GM19463 (cell line): ENCODE measurements around the gene GDPD1.
"Not testable (repeated sequence)": the region's sequence is repeated elsewhere in the genome, so short reads cannot be mapped to it uniquely, and the experiment has no call there.

ENCODE experiments used
- ATAC-seq: cut with Tn5 transposase; IDR thresholded peaks from one replicate; pipeline ENCODE4 v1.9.1; 2021; ENCODE audit warnings: mild to moderate bottlenecking, moderate library complexity; ENCODE audit not compliant: unreplicated experiment

GDPD1 gene

GRCh38 chr17:59311521-59311920 lies 91.2 kb downstream of the GDPD1 start:
- ATAC-seq: not testable (repeated sequence)

GRCh38 chr17:59315866-59316265 lies 95.6 kb downstream of the GDPD1 start:
- no peak for ATAC-seq
